Prostate gland (tissue), 2 donors: ENCODE measurements around the gene EXTL1.

ENCODE experiments used
- CTCF ChIP-seq, 4 experiments: fragments of 200-600 bp in 2 of 4; fragments of 450-650 bp in 2 of 4; sonication (generic) in 2 of 4; IDR thresholded peaks; 1 replicate in 3 of 4; 2 replicates in 1 of 4; pipeline ENCODE4 v1.5.1; 2016 to 2019; ENCODE audit warnings: antibody characterized with exemption in 4 of 4, mild to moderate bottlenecking in 2 of 4, moderate library complexity in 2 of 4
- POLR2A ChIP-seq: fragments of 450-650 bp; IDR thresholded peaks from one replicate; pipeline ENCODE4 v1.6.1; 2016; ENCODE audit warnings: antibody characterized with exemption, mild to moderate bottlenecking
- POLR2AphosphoS5 ChIP-seq: sonication (generic); formaldehyde crosslinking; IDR thresholded peaks from one replicate; pipeline ENCODE4 v1.6.1; 2017; ENCODE audit warnings: antibody characterized with exemption

- TF ChIP-seq CTCF (IDR thresholded peaks at IDR 0.05): no peak
- no peak for TF ChIP-seq POLR2AphosphoS5
- no peak for TF ChIP-seq POLR2A
Measured at GRCh38 chr1:26006710-26007109, 14.9 kb upstream of the EXTL1 start.
